ENCODE measurements around the gene MYH7. TPM values are rescaled to one million over a fixed set of nuclear protein-coding genes. Genes with fewer than 3 reads are reported as not detected.

Gene MYH7
- total and polyA plus RNA-seq, 8 donors, result 0.03 to 2.0 (median 0.05) TPM; not detected in 1

GRCh38 chr14:23415821-23416778, 19.4 kb downstream of the MYH7 start:
- intact Hi-C loops (cut with DNase I), result no loop called here
- no peak for ATAC-seq
- no peak overlapping the region for H3K27ac ChIP-seq

GRCh38 chr14:23414906-23415820, 20.3 kb downstream of the MYH7 start:
- Histone ChIP-seq H3K27me3 (peaks cover 0 to 9% of the 10 kb centered on the region in 2 donors), H3K36me3 (no peaks in the 10 kb centered on the region), H3K9me3 (no peaks in the 10 kb centered on the region), H3K4me3 (no peak overlapping the region), H3K27ac (no peak overlapping the region), H3K4me1 (no peaks in the 10 kb centered on the region)
- ATAC-seq (no peak), DNase-seq (peak in 1 of 4 donors; percentile 55)
- intact Hi-C loops (cut with DNase I), result no loop called here
- no peak for TF ChIP-seq CTCF (IDR thresholded peaks at IDR 0.05)

More at GRCh38 chr14:23415821-23416778, 19.4 kb downstream of the MYH7 start:
- no peaks in the 10 kb centered on the region for H3K4me1 ChIP-seq
- DNase-seq, result peak in 1 of 4 donors; percentile 76
- no peak for TF ChIP-seq CTCF (IDR thresholded peaks at IDR 0.05)
- no peaks in the 10 kb centered on the region for H3K9me3 ChIP-seq
- H3K36me3 ChIP-seq, result no peaks in the 10 kb centered on the region
- H3K4me3 ChIP-seq, result no peak overlapping the region
- peaks cover 0 to 9% of the 10 kb centered on the region in 2 donors for H3K27me3 ChIP-seq

- H3K27ac ChIP-seq, result no peak overlapping the region
- no peaks in the 10 kb centered on the region for H3K9me3 ChIP-seq
- no peaks in the 10 kb centered on the region for H3K4me1 ChIP-seq
- DNase-seq (peak in 1 of 4 donors; percentile 10), ATAC-seq (no peak)
- peaks cover 0 to 7% of the 10 kb centered on the region in 2 donors for H3K27me3 ChIP-seq
- no peak for TF ChIP-seq CTCF (IDR thresholded peaks at IDR 0.05)
- no peaks in the 10 kb centered on the region for H3K36me3 ChIP-seq
- H3K4me3 ChIP-seq, result no peak overlapping the region
- intact Hi-C loops (cut with DNase I), result no loop called here
Measured at GRCh38 chr14:23414254-23414653, 21.2 kb downstream of the MYH7 start.

GRCh38 chr14:23413681-23414080, 21.8 kb downstream of the MYH7 start:
- no peaks in the 10 kb centered on the region for H3K36me3 ChIP-seq
- no peak overlapping the region for H3K4me3 ChIP-seq
- peak in 1 of 4 donors; percentile 52 for DNase-seq
- H3K27ac ChIP-seq, result no peak overlapping the region
- peaks cover 0 to 5% of the 10 kb centered on the region in 2 donors for H3K27me3 ChIP-seq
- intact Hi-C loops (cut with DNase I), result no loop called here
- ATAC-seq, result no peak
- no peak for TF ChIP-seq CTCF (IDR thresholded peaks at IDR 0.05)
- H3K4me1 ChIP-seq, result no peaks in the 10 kb centered on the region
- H3K9me3 ChIP-seq, result no peaks in the 10 kb centered on the region

Data from left lung (tissue), 10 donors.